HL-60 (cell line): ENCODE results near the gene CBX3.

Experiments used
- DNase-seq, 2 experiments: peaks; one replicate each; pipeline ENCODE4 v3.0.0-alpha.2; 2010 to 2020; ENCODE audit warnings: low read depth in 1 of 2, low spot score in 1 of 2
- H3K27ac ChIP-seq: fragments of 250-450 bp; sonication (Bioruptor Pico); replicated peaks from 2 replicates; pipeline ENCODE4 v1.5.1; 2020; ENCODE audit warnings: mild to moderate bottlenecking, moderate library complexity
- H3K27me3 ChIP-seq: fragments of 250-450 bp; sonication (Bioruptor Pico); 2 replicates; pipeline ENCODE4 v1.5.1; 2021; ENCODE audit warnings: mild to moderate bottlenecking, moderate library complexity; ENCODE audit not compliant: insufficient read depth, poor library complexity, severe bottlenecking
- H3K4me3 ChIP-seq: replicated peaks from 2 replicates; pipeline ENCODE4 v1.5.1; 2011; ENCODE audit warnings: mild to moderate bottlenecking, control low read depth, low read length; ENCODE audit not compliant: insufficient read depth
- GABPA ChIP-seq: IDR thresholded peaks from 2 replicates; pipeline ENCODE4 v1.6.1; 2012; ENCODE audit warnings: low read depth
- POLR2AphosphoS5 ChIP-seq: IDR thresholded peaks from 2 replicates; pipeline ENCODE4 v1.6.1; 2012; ENCODE audit warnings: low read depth
- SPI1 ChIP-seq: IDR thresholded peaks from 2 replicates; pipeline ENCODE4 v1.6.1; 2012; ENCODE audit warnings: low read depth, mild to moderate bottlenecking, borderline replicate concordance
- TF ChIP-seq, protein P1 (sequence below): IDR thresholded peaks from one replicate; pipeline ENCODE4 v1.5.1; 2011; ENCODE audit warnings: low read length, control low read depth, inconsistent platforms; ENCODE audit not compliant: insufficient read depth
- TF ChIP-seq, protein P2 (sequence below): IDR thresholded peaks from 2 replicates; pipeline ENCODE4 v1.6.1; 2012; ENCODE audit warnings: low read depth; ENCODE audit not compliant: insufficient replicate concordance

The CBX3 gene

DNA sequence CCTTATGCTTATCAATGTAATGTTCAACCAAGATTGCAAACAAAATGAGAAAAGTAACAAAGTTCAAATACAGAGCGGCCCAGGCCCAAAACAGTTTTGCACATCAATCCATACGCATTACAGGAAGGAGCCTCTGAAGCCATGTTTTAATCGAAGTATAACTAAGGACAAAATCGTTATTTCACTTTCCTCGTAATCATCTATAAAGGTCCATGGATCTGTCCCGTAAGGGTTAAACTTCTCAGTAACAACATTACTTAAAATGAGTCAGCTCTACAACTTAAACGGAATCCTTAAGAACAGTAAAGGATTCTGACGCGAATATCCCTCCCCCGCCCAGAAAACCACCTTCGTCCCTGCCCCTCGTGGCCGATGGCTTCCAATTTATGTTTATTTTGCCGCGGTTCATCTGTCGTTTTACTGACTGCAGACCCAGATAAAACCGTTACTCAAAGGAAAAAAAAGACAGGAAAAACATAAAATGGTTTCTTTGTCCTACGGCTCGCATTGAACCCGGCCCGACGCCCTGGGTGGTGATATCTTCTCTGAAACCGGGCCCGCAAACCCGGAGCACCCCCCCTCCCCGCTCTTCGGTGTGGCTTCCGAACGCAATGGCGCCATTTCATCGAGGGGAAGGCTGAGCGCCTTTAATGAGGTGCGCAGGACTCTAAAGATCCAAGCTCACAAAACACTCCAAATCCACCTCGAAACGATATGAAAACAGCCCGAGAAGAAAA lies 2.1 kb upstream of the CBX3 start:
- peak in 1 of 2 experiments; percentile 43 for DNase-seq

GRCh38 chr7:26200038-26200443 lies 1.5 kb upstream of the CBX3 start:
- DNase-seq, result peak in 1 of 2 experiments; percentile 57
- H3K4me3 ChIP-seq, result peak overlapping the region; percentile 77
- TF ChIP-seq, protein P1, sequence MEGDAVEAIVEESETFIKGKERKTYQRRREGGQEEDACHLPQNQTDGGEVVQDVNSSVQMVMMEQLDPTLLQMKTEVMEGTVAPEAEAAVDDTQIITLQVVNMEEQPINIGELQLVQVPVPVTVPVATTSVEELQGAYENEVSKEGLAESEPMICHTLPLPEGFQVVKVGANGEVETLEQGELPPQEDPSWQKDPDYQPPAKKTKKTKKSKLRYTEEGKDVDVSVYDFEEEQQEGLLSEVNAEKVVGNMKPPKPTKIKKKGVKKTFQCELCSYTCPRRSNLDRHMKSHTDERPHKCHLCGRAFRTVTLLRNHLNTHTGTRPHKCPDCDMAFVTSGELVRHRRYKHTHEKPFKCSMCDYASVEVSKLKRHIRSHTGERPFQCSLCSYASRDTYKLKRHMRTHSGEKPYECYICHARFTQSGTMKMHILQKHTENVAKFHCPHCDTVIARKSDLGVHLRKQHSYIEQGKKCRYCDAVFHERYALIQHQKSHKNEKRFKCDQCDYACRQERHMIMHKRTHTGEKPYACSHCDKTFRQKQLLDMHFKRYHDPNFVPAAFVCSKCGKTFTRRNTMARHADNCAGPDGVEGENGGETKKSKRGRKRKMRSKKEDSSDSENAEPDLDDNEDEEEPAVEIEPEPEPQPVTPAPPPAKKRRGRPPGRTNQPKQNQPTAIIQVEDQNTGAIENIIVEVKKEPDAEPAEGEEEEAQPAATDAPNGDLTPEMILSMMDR, result no peak
- TF ChIP-seq SPI1 (peak; percentile 18; the same call in 1 of the 2 replicates), POLR2AphosphoS5 (no peak)
- H3K27ac ChIP-seq, result peak overlapping the region; percentile 100
- H3K27me3 ChIP-seq, result no peaks in the 10 kb centered on the region

More for the DNA sequence above, 2.1 kb upstream of the CBX3 start:
- Histone ChIP-seq H3K27ac (peak overlapping the region; percentile 100), H3K27me3 (no peaks in the 10 kb centered on the region), H3K4me3 (peak overlapping the region; percentile 77)
- TF ChIP-seq POLR2AphosphoS5 (no peak; the same call in 1 of the 2 replicates), SPI1 (no peak), GABPA (no peak)
- TF ChIP-seq, protein P2, sequence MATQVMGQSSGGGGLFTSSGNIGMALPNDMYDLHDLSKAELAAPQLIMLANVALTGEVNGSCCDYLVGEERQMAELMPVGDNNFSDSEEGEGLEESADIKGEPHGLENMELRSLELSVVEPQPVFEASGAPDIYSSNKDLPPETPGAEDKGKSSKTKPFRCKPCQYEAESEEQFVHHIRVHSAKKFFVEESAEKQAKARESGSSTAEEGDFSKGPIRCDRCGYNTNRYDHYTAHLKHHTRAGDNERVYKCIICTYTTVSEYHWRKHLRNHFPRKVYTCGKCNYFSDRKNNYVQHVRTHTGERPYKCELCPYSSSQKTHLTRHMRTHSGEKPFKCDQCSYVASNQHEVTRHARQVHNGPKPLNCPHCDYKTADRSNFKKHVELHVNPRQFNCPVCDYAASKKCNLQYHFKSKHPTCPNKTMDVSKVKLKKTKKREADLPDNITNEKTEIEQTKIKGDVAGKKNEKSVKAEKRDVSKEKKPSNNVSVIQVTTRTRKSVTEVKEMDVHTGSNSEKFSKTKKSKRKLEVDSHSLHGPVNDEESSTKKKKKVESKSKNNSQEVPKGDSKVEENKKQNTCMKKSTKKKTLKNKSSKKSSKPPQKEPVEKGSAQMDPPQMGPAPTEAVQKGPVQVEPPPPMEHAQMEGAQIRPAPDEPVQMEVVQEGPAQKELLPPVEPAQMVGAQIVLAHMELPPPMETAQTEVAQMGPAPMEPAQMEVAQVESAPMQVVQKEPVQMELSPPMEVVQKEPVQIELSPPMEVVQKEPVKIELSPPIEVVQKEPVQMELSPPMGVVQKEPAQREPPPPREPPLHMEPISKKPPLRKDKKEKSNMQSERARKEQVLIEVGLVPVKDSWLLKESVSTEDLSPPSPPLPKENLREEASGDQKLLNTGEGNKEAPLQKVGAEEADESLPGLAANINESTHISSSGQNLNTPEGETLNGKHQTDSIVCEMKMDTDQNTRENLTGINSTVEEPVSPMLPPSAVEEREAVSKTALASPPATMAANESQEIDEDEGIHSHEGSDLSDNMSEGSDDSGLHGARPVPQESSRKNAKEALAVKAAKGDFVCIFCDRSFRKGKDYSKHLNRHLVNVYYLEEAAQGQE, result no peak
- TF ChIP-seq, protein P1, result no peak

GRCh38 chr7:26200444-26201246 lies 900 bp upstream of the CBX3 start, which contains the start of gene HNRNPA2B1:
TSS of gene HNRNPA2B1 (minus strand) at chr7:26200746. CDS start at chr7:26200577, 169 bp downstream.
- peak; percentile 98 for DNase-seq
- Histone ChIP-seq H3K27me3 (no peaks in the 10 kb centered on the region), H3K27ac (peak within 1 kb of the TSS; percentile 100), H3K4me3 (peak within 1 kb of the TSS; percentile 77)
- TF ChIP-seq, protein P1, result no peak
- TF ChIP-seq, protein P2, result peak; percentile 81
- TF ChIP-seq POLR2AphosphoS5 (peak; percentile 99), SPI1 (no peak), GABPA (peak; percentile 29; the same call in 1 of the 2 replicates)
